K562 (cell line): Measurements from ENCODE around the gene IRX6. TPM values are rescaled to one million over a fixed set of nuclear protein-coding genes. Genes with fewer than 3 reads are reported as not detected.

ENCODE experiments used
- ATAC-seq: fragments of 200-7000 bp; cut with Tn5 transposase; 3 replicates; pipeline ENCODE4 v1.9.1; 2020; ENCODE audit warnings: moderate library complexity
- BruUV-seq: library from RNA; stranded (reverse); fragments of 400-500 nt; replicated peaks from 2 replicates; lab custom pipeline; 2021; lab: Mats Ljungman, UMichigan
- CTCF ChIA-PET: fragments of 300-600 bp; formaldehyde crosslinking; extraction: SDS; loops from one replicate; lab custom pipeline; 2021; ENCODE audit warnings: low intra/inter-chr PET ratio; lab: Yijun Ruan, JAX
- POLR2A ChIA-PET: fragments of 300-600, 350-650 bp; sonication (Branson Sonifier 250); formaldehyde crosslinking; extraction: SDS; loops from one replicate; lab custom pipeline; 2021; ENCODE audit warnings: antibody characterized with exemption, inconsistent platforms; lab: Yijun Ruan, JAX
- DNase-seq, 4 experiments: peaks; one replicate each; pipeline versions ENCODE4 v3.0.0 to v3.0.0-alpha.2; 2011 to 2018; ENCODE audit warnings: low spot score in 3 of 4, mixed read lengths in 3 of 4; ENCODE audit errors: extremely low read depth in 1 of 4
- FAIRE-seq: peaks from 2 replicates; lab custom pipeline; 2011; peaks lifted over from hg19 to GRCh38; lab: Jason Lieb, UNC
- H2AFZ ChIP-seq: 2 replicates; pipeline ENCODE4 v1.6.0; 2011; ENCODE audit warnings: low read depth, low read length, control low read depth, inconsistent platforms
- H3K27ac ChIP-seq: fragments of 200-600 bp; 3 replicates; pipeline ENCODE4 v1.8.0; 2011; ENCODE audit warnings: low read depth, mild to moderate bottlenecking, control low read depth, inconsistent platforms, low read length, moderate library complexity, mixed read lengths; ENCODE audit errors: extremely low read depth
- H3K27me3 ChIP-seq, 2 experiments: fragments of 300-600 bp in 1 of 2; 2 replicates in 1 of 2; 3 replicates in 1 of 2; pipeline versions ENCODE4 v1.6.0 to v1.8.0; 2011; ENCODE audit warnings: inconsistent platforms in 2 of 2, low read length in 2 of 2, mild to moderate bottlenecking in 1 of 2, mixed read lengths in 1 of 2, moderate library complexity in 1 of 2; ENCODE audit not compliant: control insufficient read depth in 2 of 2, insufficient read depth in 2 of 2
- H3K36me3 ChIP-seq: fragments of 300-600 bp; 3 replicates; pipeline ENCODE4 v1.8.0; 2011; ENCODE audit warnings: mild to moderate bottlenecking, low read length, inconsistent platforms; ENCODE audit not compliant: control insufficient read depth, insufficient read depth
- H3K4me1 ChIP-seq, 2 experiments: fragments of 200-600 bp in 1 of 2; replicated peaks in 1 of 2; 2 replicates in 1 of 2; 3 replicates in 1 of 2; pipeline versions ENCODE4 v1.5.1 to v1.8.0; 2011; ENCODE audit warnings: inconsistent platforms in 2 of 2, low read length in 2 of 2, mild to moderate bottlenecking in 1 of 2, mixed read lengths in 1 of 2, moderate library complexity in 1 of 2; ENCODE audit not compliant: control insufficient read depth in 2 of 2, insufficient read depth in 2 of 2
- H3K4me2 ChIP-seq: 2 replicates; pipeline ENCODE4 v1.6.1; 2011; ENCODE audit warnings: low read length, control low read depth, inconsistent platforms, mixed read lengths; ENCODE audit not compliant: insufficient read depth
- H3K4me3 ChIP-seq: fragments of 200-600 bp; sonication (generic), shearing (Covaris generic); 2 replicates; pipeline ENCODE4 v1.5.1; 2016; ENCODE audit warnings: control low read depth, inconsistent platforms
- H3K79me2 ChIP-seq: fragments of 200-600 bp; 3 replicates; pipeline ENCODE4 v1.8.0; 2011; ENCODE audit warnings: low read length, inconsistent platforms; ENCODE audit not compliant: control insufficient read depth, insufficient read depth
- H3K9ac ChIP-seq, 2 experiments: 2 replicates each; pipeline versions ENCODE4 v1.6.0 to v1.6.1; 2011; ENCODE audit warnings: low read depth in 2 of 2, low read length in 2 of 2, control low read depth in 1 of 2, inconsistent platforms in 1 of 2, mild to moderate bottlenecking in 1 of 2, mixed read lengths in 1 of 2; ENCODE audit not compliant: insufficient read depth in 1 of 2
- H3K9me1 ChIP-seq: one replicate; pipeline ENCODE4 v1.6.0; 2011; ENCODE audit warnings: inconsistent platforms, mild to moderate bottlenecking, low read length, moderate library complexity; ENCODE audit not compliant: control insufficient read depth, insufficient read depth
- H3K9me3 ChIP-seq: replicated peaks from 2 replicates; pipeline ENCODE4 v1.5.1; 2011; ENCODE audit warnings: low read depth, low read length, inconsistent platforms; ENCODE audit not compliant: control insufficient read depth, insufficient read depth
- H4K20me1 ChIP-seq: replicated peaks from 2 replicates; pipeline ENCODE4 v1.6.1; 2011; ENCODE audit warnings: low read length, inconsistent platforms, mixed read lengths; ENCODE audit not compliant: control insufficient read depth, insufficient read depth
- BCL6 ChIP-seq: fragments of 250-450 bp; sonication (Bioruptor Pico); IDR thresholded peaks from 2 replicates; pipeline ENCODE4 v1.4.0; 2020
- BRF1 ChIP-seq: IDR thresholded peaks from 3 replicates; pipeline ENCODE4 v1.6.1; 2011; ENCODE audit warnings: borderline replicate concordance, mild to moderate bottlenecking; ENCODE audit not compliant: insufficient read length; ENCODE audit errors: extremely low read depth
- CBX5 ChIP-seq: IDR thresholded peaks from 2 replicates; pipeline ENCODE4 v1.6.1; 2014; ENCODE audit warnings: low read depth, borderline replicate concordance
- CEBPG ChIP-seq, 3 experiments: fragments of 200-800 bp in 1 of 3; sonication (Bioruptor generic) in 1 of 3; sonication (generic) in 1 of 3; formaldehyde crosslinking in 1 of 3; IDR thresholded peaks in 2 of 3; conservative IDR thresholded peaks in 1 of 3; 2 replicates each; pipeline versions ENCODE4 v1.6.1 to v1.8.0; 2016 to 2022; ENCODE audit warnings: missing compliant biosample characterization in 2 of 3, missing genetic modification characterization in 2 of 3, mild to moderate bottlenecking in 1 of 3, missing genetic modification reagents in 1 of 3
- ETS1 ChIP-seq: conservative IDR thresholded peaks from 2 replicates; pipeline ENCODE4 v1.6.1; 2011; ENCODE audit warnings: low read depth, mild to moderate bottlenecking, low read length; ENCODE audit not compliant: control insufficient read depth
- ETS2 ChIP-seq: IDR thresholded peaks from 2 replicates; pipeline ENCODE4 v1.6.1; 2016; ENCODE audit warnings: borderline replicate concordance, missing genetic modification characterization, mild to moderate bottlenecking, moderate library complexity, missing compliant biosample characterization; ENCODE audit not compliant: poor library complexity, severe bottlenecking
- GTF2F1 ChIP-seq: IDR thresholded peaks from 2 replicates; pipeline ENCODE4 v1.6.1; 2011; ENCODE audit warnings: low read depth, low read length, improper control_type of control experiment
- PHF20 ChIP-seq: fragments of 450-650 bp; IDR thresholded peaks from 2 replicates; pipeline ENCODE4 v1.6.1; 2018; ENCODE audit not compliant: partially characterized antibody
- PTTG1 ChIP-seq: fragments of 450-650 bp; IDR thresholded peaks from 2 replicates; pipeline ENCODE4 v1.6.1; 2016; ENCODE audit warnings: low read depth, mild to moderate bottlenecking, missing genetic modification characterization, missing compliant biosample characterization
- USF2 ChIP-seq: sonication (generic); formaldehyde crosslinking; IDR thresholded peaks from 2 replicates; pipeline ENCODE4 v1.5.0; 2020; ENCODE audit warnings: missing genetic modification reagents
- ZNF263 ChIP-seq: sonication (generic); formaldehyde crosslinking; IDR thresholded peaks from 2 replicates; pipeline ENCODE4 v1.8.0; 2022; ENCODE audit warnings: mild to moderate bottlenecking, missing genetic modification reagents, borderline replicate concordance
- ZNF431 ChIP-seq: sonication (generic); formaldehyde crosslinking; IDR thresholded peaks from 2 replicates; pipeline ENCODE4 v1.8.0; 2022; ENCODE audit warnings: mild to moderate bottlenecking, missing genetic modification reagents
- ZNF586 ChIP-seq: fragments of 450-650 bp; formaldehyde crosslinking; conservative IDR thresholded peaks from 2 replicates; pipeline ENCODE4 v1.4.0; 2020; ENCODE audit warnings: mild to moderate bottlenecking, moderate library complexity
- ZNF75A ChIP-seq: fragments of 450-650 bp; formaldehyde crosslinking; IDR thresholded peaks from 2 replicates; pipeline ENCODE4 v1.4.0; 2020; ENCODE audit warnings: mild to moderate bottlenecking
- WGBS: fragments of 100-300 bp; shearing (Covaris generic); methylation state at CpG from one replicate; pipeline ENCODE4 v1.1.6; 2016; ENCODE audit warnings: low coverage, mixed read lengths; ENCODE audit not compliant: insufficient coverage; ENCODE audit errors: missing lambda C conversion rate; 5-methylcytosine and 5-hydroxymethylcytosine counted together
- in situ Hi-C: fragments of 300-500 bp; cut with MboI; formaldehyde crosslinking; loops from 4 replicates; pipeline ENCODE4 v1.15.0; 2018; ENCODE audit warnings: inconsistent platforms, mixed read lengths
- intact Hi-C: fragments of 100-400 bp; cut with micrococcal nuclease; formaldehyde crosslinking; loops from 2 replicates; pipeline ENCODE4 v1.14.2; 2022
- polyA plus RNA-seq, 8 experiments: library from polyadenylated mRNA; depleted of rRNA in 4 of 8; stranded (reverse) in 5 of 8; unstranded in 3 of 8; fragments of >200 nt; fragmentation: Nextera tagmentation in 2 of 8; fragmentation: Illumina TruSeq in 1 of 8; extraction: Ambion mirVana in 2 of 8; extraction: Trizol in 1 of 8; gene quantifications; 2 replicates each; pipeline versions ENCODE4 v1.2.1 to v1.2.3, GENCODE V29; 2011 to 2014; ENCODE audit warnings: inconsistent platforms in 1 of 8, missing spikeins in 1 of 8
- total RNA-seq, 7 experiments: library from RNA; depleted of rRNA in 6 of 7; stranded (reverse); fragments of >200 nt in 6 of 7; fragmentation: Illumina TruSeq in 2 of 7; extraction: Trizol in 2 of 7; gene quantifications; 2 replicates each; pipeline versions ENCODE4 v1.2.1 to v1.2.3, GENCODE V29; 2011 to 2021; ENCODE audit warnings: low replicate concordance in 1 of 7

Gene IRX6
- total and polyA plus RNA-seq, 9 of the 15 experiments (the other 6 are each of a cell fraction or from before 2014, with no cell fraction given), result 0.07 to 0.29 (median 0.14) TPM; not detected in 4

- ChIA-PET CTCF (no interaction called here), POLR2A (no interaction called here)
- TF ChIP-seq ZNF431 (CRISPR knock-in tag) (no peak), CEBPG (CRISPR knock-in tag; IDR thresholded peaks at IDR 0.05) (no peak), CEBPG (tag; conservative IDR thresholded peaks at IDR 0.05 in 1 of 2, IDR thresholded peaks at IDR 0.05 in 1 of 2) (no peak), BRF1 (no peak), ZNF586 (no peak), GTF2F1 (no peak), ZNF263 (no peak), PHF20 (no peak), CBX5 (no peak), ETS1 (no peak), BCL6 (no peak), PTTG1 (no peak), ZNF75A (CRISPR knock-in tag) (no peak), ETS2 (tag) (no peak), USF2 (no peak)
- Histone ChIP-seq H3K36me3 (no peaks in the 10 kb centered on the region), H3K4me2 (no peak overlapping the region), H2AFZ (no peak overlapping the region), H3K4me3 (no peak overlapping the region), H3K9ac (no peak overlapping the region; a peak in 1 of 4 replicates), H3K27ac (no peak overlapping the region), H3K4me1 (peaks cover 0 to 3% of the 10 kb centered on the region in 2 experiments; a peak in 1 of 5 replicates), H3K27me3 (peaks cover 0 to 17% of the 10 kb centered on the region in 2 experiments; a peak in 3 of 5 replicates), H3K79me2 (no peaks in the 10 kb centered on the region), H3K9me1 (no peaks in the 10 kb centered on the region), H4K20me1 (no peaks in the 10 kb centered on the region), H3K9me3 (no peaks in the 10 kb centered on the region)
- intact Hi-C loops, result no loop called here
- DNase-seq (no peak), ATAC-seq (no peak), FAIRE-seq (no peak)
- no TSS peak for BruUV-seq
- in situ Hi-C loops, result no loop called here
- 10% methylated on average over 13 of the region's 13 CpGs for WGBS
Measured at GRCh38 chr16:55379371-55379770, 55.4 kb downstream of the IRX6 start.
